HCT116 (cell line): ENCODE data around the gene PCDH1. TPM values are rescaled to one million over a fixed set of nuclear protein-coding genes. Genes with fewer than 3 reads are reported as not detected.
A peak's percentile ranks its signal among the peaks of the same experiment; 100 is the strongest.

ENCODE experiments used
- ATAC-seq: fragments of 200-7000 bp; cut with Tn5 transposase; 2 replicates; pipeline ENCODE4 v1.9.1; 2020; ENCODE audit warnings: mild to moderate bottlenecking, moderate library complexity
- BruUV-seq: library from RNA; stranded (reverse); fragments of 400-500 nt; replicated peaks from 2 replicates; lab custom pipeline; 2021; lab: Mats Ljungman, UMichigan
- CTCF ChIA-PET: fragments of 300-600 bp; sonication (Branson Sonifier 250); formaldehyde crosslinking; loops from one replicate; lab custom pipeline; 2021; ENCODE audit warnings: antibody characterized with exemption; lab: Charles Lee
- POLR2A ChIA-PET: fragments of 300-600, 350-600 bp; sonication (Branson Sonifier 250); formaldehyde crosslinking; loops from one replicate; lab custom pipeline; 2021; ENCODE audit warnings: antibody characterized with exemption; lab: Charles Lee
- RAD21 ChIA-PET, 2 experiments: fragments of 300-600 bp; sonication (Branson Sonifier 250); formaldehyde crosslinking; loops; one replicate each; lab custom pipeline; 2023; ENCODE audit warnings: low total read pairs in 2 of 2; ENCODE audit not compliant: uncharacterized antibody in 2 of 2, unreplicated experiment in 2 of 2, low non-redundant PET in 1 of 2; lab: Charles Lee
- DNase-seq: peaks from one replicate; pipeline ENCODE4 v3.0.0-alpha.2; 2010; ENCODE audit warnings: low read depth, low spot score
- H2AFZ ChIP-seq: fragments of 200-600 bp; shearing (Covaris generic), sonication (generic); 2 replicates; pipeline ENCODE4 v1.6.1; 2017; ENCODE audit warnings: low read depth, mixed run types, mixed read lengths, antibody characterized with exemption, low read length; ENCODE audit not compliant: poor library complexity, severe bottlenecking
- H3K27ac ChIP-seq: 2 replicates; pipeline ENCODE4 v1.5.1; 2012; ENCODE audit warnings: low read depth, low read length
- H3K27me3 ChIP-seq: fragments of 200-600 bp; sonication (generic); 2 replicates; pipeline ENCODE4 v1.6.1; 2016; ENCODE audit warnings: mixed run types, low read length, mixed read lengths; ENCODE audit not compliant: insufficient read depth
- H3K36me3 ChIP-seq, 2 experiments: fragments of 200-500 bp in 1 of 2; fragments of 200-600 bp in 1 of 2; sonication (Bioruptor generic) in 1 of 2; sonication (generic) in 1 of 2; 2 replicates each; pipeline versions ENCODE4 v1.5.1 to v1.6.1; 2014 to 2016; ENCODE audit warnings: low read length in 2 of 2, inconsistent platforms in 1 of 2, mixed read lengths in 1 of 2, mixed run types in 1 of 2; ENCODE audit not compliant: insufficient read depth in 2 of 2, control insufficient read depth in 1 of 2
- H3K4me1 ChIP-seq, 2 experiments: fragments of 200-600 bp in 1 of 2; sonication (generic) in 1 of 2; 2 replicates each; pipeline versions ENCODE4 v1.5.1 to v1.6.1; 2012 to 2017; ENCODE audit warnings: low read length in 2 of 2, inconsistent platforms in 1 of 2, mild to moderate bottlenecking in 1 of 2, mixed read lengths in 1 of 2, mixed run types in 1 of 2, moderate library complexity in 1 of 2; ENCODE audit not compliant: insufficient read depth in 2 of 2, control insufficient read depth in 1 of 2
- H3K4me2 ChIP-seq: fragments of 200-600 bp; sonication (generic); 2 replicates; pipeline ENCODE4 v1.6.1; 2017; ENCODE audit warnings: mixed run types, low read length, mixed read lengths
- H3K4me3 ChIP-seq, 2 experiments: fragments of 200-600 bp in 1 of 2; sonication (generic) in 1 of 2; replicated peaks in 1 of 2; 2 replicates each; pipeline ENCODE4 v1.5.1; 2011 to 2016; ENCODE audit warnings: low read length in 2 of 2, control low read depth in 1 of 2, low read depth in 1 of 2, mild to moderate bottlenecking in 1 of 2, mixed read lengths in 1 of 2, mixed run types in 1 of 2
- H3K79me2 ChIP-seq: fragments of 200-600 bp; sonication (generic); 2 replicates; pipeline ENCODE4 v1.6.1; 2017; ENCODE audit warnings: mild to moderate bottlenecking, mixed run types, low read length, moderate library complexity, mixed read lengths; ENCODE audit not compliant: insufficient read depth
- H3K9ac ChIP-seq: fragments of 200-600 bp; sonication (generic); 2 replicates; pipeline ENCODE4 v1.6.1; 2016; ENCODE audit warnings: low read length, mixed read lengths
- H3K9me2 ChIP-seq: fragments of 200-600 bp; sonication (generic), shearing (Covaris generic); 2 replicates; pipeline ENCODE4 v1.6.1; 2017; ENCODE audit warnings: mixed run types, mild to moderate bottlenecking, moderate library complexity; ENCODE audit not compliant: insufficient read depth
- H3K9me3 ChIP-seq, 2 experiments: fragments of 200-500 bp in 1 of 2; fragments of 200-600 bp in 1 of 2; sonication (Bioruptor generic) in 1 of 2; sonication (generic) in 1 of 2; 2 replicates each; pipeline ENCODE4 v1.6.1; 2014 to 2017; ENCODE audit warnings: low read length in 2 of 2, mixed read lengths in 2 of 2, inconsistent platforms in 1 of 2, low read depth in 1 of 2, mild to moderate bottlenecking in 1 of 2, mixed run types in 1 of 2, moderate library complexity in 1 of 2; ENCODE audit not compliant: control insufficient read depth in 1 of 2, insufficient read depth in 1 of 2
- H4K20me1 ChIP-seq: fragments of 200-600 bp; sonication (generic), shearing (Covaris generic); 2 replicates; pipeline ENCODE4 v1.6.1; 2017; ENCODE audit warnings: mixed run types, mild to moderate bottlenecking, moderate library complexity; ENCODE audit not compliant: insufficient read depth
- EZH2phosphoT487 ChIP-seq: fragments of 200-600 bp; IDR thresholded peaks from 2 replicates; pipeline ENCODE4 v1.6.1; 2018; ENCODE audit warnings: antibody characterized with exemption, borderline replicate concordance
- JUND ChIP-seq: IDR thresholded peaks from 2 replicates; pipeline ENCODE4 v1.6.1; 2012
- POLR2AphosphoS5 ChIP-seq: IDR thresholded peaks from 2 replicates; pipeline ENCODE4 v1.6.1; 2011; ENCODE audit warnings: mild to moderate bottlenecking, low read depth, low read length, moderate library complexity
- RAD21 ChIP-seq: IDR thresholded peaks from 2 replicates; pipeline ENCODE4 v1.6.1; 2012; ENCODE audit warnings: low read depth, mild to moderate bottlenecking
- SRF ChIP-seq: IDR thresholded peaks from 2 replicates; pipeline ENCODE4 v1.6.1; 2012; ENCODE audit warnings: low read depth
- TCF7L2 ChIP-seq: IDR thresholded peaks from 2 replicates; pipeline ENCODE4 v1.7.0; 2011; ENCODE audit warnings: borderline replicate concordance, inconsistent platforms; ENCODE audit not compliant: insufficient read depth, insufficient read length; ENCODE audit errors: extremely low read depth
- ZNF274 ChIP-seq: fragments of 200-500 bp; sonication (Bioruptor generic); IDR thresholded peaks from 2 replicates; pipeline ENCODE4 v1.6.1; 2014; ENCODE audit warnings: mild to moderate bottlenecking, low read depth, low read length, inconsistent platforms
- intact Hi-C: fragments of 100-400 bp; cut with micrococcal nuclease; formaldehyde crosslinking; loops from 2 replicates; pipeline ENCODE4 v1.10.0; 2022
- total RNA-seq: library from RNA; stranded (reverse); gene quantifications from one replicate; pipeline ENCODE4 v1.2.1, GENCODE V29; 2021; ENCODE audit not compliant: unreplicated experiment
- TF ChIP-seq, protein P1 (sequence below): IDR thresholded peaks from 2 replicates; pipeline ENCODE4 v1.6.1; 2012; ENCODE audit warnings: low read depth

The PCDH1 gene
- total RNA-seq, 1 experiment from 2014 or later = 24.2 TPM

- Histone ChIP-seq H3K4me2 (0 out of 2 replicates have a peak overlapping the region, but pooled peaks have one; percentile 10), H3K4me1 (peaks cover 29 to 78% of the 10 kb centered on the region in 2 experiments), H3K36me3 (no peaks in the 10 kb centered on the region), H3K27me3 (no peaks in the 10 kb centered on the region), H3K4me3 (no peak overlapping the region), H3K9ac (no peak overlapping the region), H3K79me2 (peaks cover 4% of the 10 kb centered on the region; the same call in 1 of the 2 replicates), H3K9me3 (no peaks in the 10 kb centered on the region), H4K20me1 (no peaks in the 10 kb centered on the region), H3K9me2 (no peaks in the 10 kb centered on the region), H2AFZ (no peak overlapping the region), H3K27ac (no peak overlapping the region)
- POLR2A ChIA-PET = no interaction called here
- no TSS peak for BruUV-seq
- TF ChIP-seq POLR2AphosphoS5 = no peak
- RAD21 ChIA-PET = no interaction called here
- no peak for DNase-seq
- CTCF ChIA-PET = no interaction called here
- ATAC-seq = no peak
- intact Hi-C loops = no loop called here
These were observed 3.8 kb downstream of the PCDH1 start for GRCh38 chr5:141874262-141874964.

- Histone ChIP-seq H3K27ac (no peak overlapping the region), H3K4me2 (0 out of 2 replicates have a peak overlapping the region, but pooled peaks have one; percentile 10), H3K79me2 (peaks cover 4% of the 10 kb centered on the region; the same call in 1 of the 2 replicates)
- ChIA-PET POLR2A (no interaction called here), CTCF (no interaction called here)
- no peak for DNase-seq
- ATAC-seq = no peak
- TF ChIP-seq TCF7L2 (no peak), ZNF274 (no peak), JUND (no peak), SRF (no peak), EZH2phosphoT487 (no peak), RAD21 (no peak), POLR2AphosphoS5 (no peak)
- TF ChIP-seq, protein P1, sequence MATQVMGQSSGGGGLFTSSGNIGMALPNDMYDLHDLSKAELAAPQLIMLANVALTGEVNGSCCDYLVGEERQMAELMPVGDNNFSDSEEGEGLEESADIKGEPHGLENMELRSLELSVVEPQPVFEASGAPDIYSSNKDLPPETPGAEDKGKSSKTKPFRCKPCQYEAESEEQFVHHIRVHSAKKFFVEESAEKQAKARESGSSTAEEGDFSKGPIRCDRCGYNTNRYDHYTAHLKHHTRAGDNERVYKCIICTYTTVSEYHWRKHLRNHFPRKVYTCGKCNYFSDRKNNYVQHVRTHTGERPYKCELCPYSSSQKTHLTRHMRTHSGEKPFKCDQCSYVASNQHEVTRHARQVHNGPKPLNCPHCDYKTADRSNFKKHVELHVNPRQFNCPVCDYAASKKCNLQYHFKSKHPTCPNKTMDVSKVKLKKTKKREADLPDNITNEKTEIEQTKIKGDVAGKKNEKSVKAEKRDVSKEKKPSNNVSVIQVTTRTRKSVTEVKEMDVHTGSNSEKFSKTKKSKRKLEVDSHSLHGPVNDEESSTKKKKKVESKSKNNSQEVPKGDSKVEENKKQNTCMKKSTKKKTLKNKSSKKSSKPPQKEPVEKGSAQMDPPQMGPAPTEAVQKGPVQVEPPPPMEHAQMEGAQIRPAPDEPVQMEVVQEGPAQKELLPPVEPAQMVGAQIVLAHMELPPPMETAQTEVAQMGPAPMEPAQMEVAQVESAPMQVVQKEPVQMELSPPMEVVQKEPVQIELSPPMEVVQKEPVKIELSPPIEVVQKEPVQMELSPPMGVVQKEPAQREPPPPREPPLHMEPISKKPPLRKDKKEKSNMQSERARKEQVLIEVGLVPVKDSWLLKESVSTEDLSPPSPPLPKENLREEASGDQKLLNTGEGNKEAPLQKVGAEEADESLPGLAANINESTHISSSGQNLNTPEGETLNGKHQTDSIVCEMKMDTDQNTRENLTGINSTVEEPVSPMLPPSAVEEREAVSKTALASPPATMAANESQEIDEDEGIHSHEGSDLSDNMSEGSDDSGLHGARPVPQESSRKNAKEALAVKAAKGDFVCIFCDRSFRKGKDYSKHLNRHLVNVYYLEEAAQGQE = no peak
- TF ChIP-seq, all 23 proteins: peak for 0
- no TSS peak for BruUV-seq
- Histone ChIP-seq H2AFZ (no peak overlapping the region), H3K36me3 (no peaks in the 10 kb centered on the region), H3K4me1 (peaks cover 28 to 76% of the 10 kb centered on the region in 2 experiments), H3K9me2 (no peaks in the 10 kb centered on the region), H3K4me3 (no peak overlapping the region), H3K27me3 (no peaks in the 10 kb centered on the region), H3K9me3 (no peaks in the 10 kb centered on the region), H3K9ac (no peak overlapping the region), H4K20me1 (no peaks in the 10 kb centered on the region)
- intact Hi-C loops = no loop called here
- RAD21 ChIA-PET = no interaction called here
These were observed 4.3 kb downstream of the PCDH1 start for GRCh38 chr5:141873933-141874261.
